Tibial artery (tissue), 4 donors: ENCODE results near the gene TUBGCP2.

Experiments
- DNase-seq, 2 donors: peaks; one replicate each; pipeline ENCODE4 v3.0.0-alpha.2; 2019
- H3K27ac ChIP-seq, 2 donors: fragments of 200-600 bp; sonication (generic) in 1 of 2; 1 replicate in 1 of 2; 2 replicates in 1 of 2; pipeline ENCODE4 v1.5.1; 2018 to 2019; ENCODE audit warnings: mild to moderate bottlenecking in 1 of 2
- H3K27me3 ChIP-seq, 2 donors: fragments of 200-600 bp; sonication (generic) in 1 of 2; one replicate each; pipeline versions ENCODE4 v1.5.1 to v1.6.0; 2016 to 2019
- H3K36me3 ChIP-seq, 3 donors: fragments of 200-600 bp; sonication (generic) in 2 of 3; one replicate each; pipeline ENCODE4 v1.5.1; 2016 to 2019; ENCODE audit warnings: mild to moderate bottlenecking in 2 of 3
- H3K4me1 ChIP-seq, 4 donors: fragments of 200-600 bp; sonication (generic) in 2 of 4; 1 replicate in 3 of 4; 2 replicates in 1 of 4; pipeline ENCODE4 v1.5.1; 2016 to 2019
- H3K4me3 ChIP-seq, 2 donors: fragments of 200-600 bp; sonication (generic) in 1 of 2; 1 replicate in 1 of 2; 2 replicates in 1 of 2; pipeline ENCODE4 v1.5.1; 2018 to 2019; ENCODE audit warnings: mild to moderate bottlenecking in 2 of 2
- H3K9me3 ChIP-seq, 3 donors: fragments of 200-600 bp; sonication (generic) in 1 of 3; one replicate each; pipeline ENCODE4 v1.5.1; 2016 to 2019
- CTCF ChIP-seq, 2 experiments: fragments of 200-600 bp in 1 of 2; fragments of 450-650 bp in 1 of 2; IDR thresholded peaks; one replicate each; pipeline ENCODE4 v1.5.1; 2017 to 2019; ENCODE audit warnings: antibody characterized with exemption in 2 of 2, mild to moderate bottlenecking in 1 of 2, moderate library complexity in 1 of 2
- intact Hi-C: fragments of 100-400 bp; cut with DNase I; formaldehyde crosslinking; loops from one replicate; pipeline ENCODE4 v1.15.0; 2023; ENCODE audit warnings: low total_unique reads

Gene TUBGCP2

GRCh38 chr10:133255323-133255722 is 53.3 kb downstream of the TUBGCP2 start:
- Histone ChIP-seq H3K4me3 (no peak overlapping the region), H3K27ac (no peak overlapping the region), H3K27me3 (peaks cover 0 to 36% of the 10 kb centered on the region in 2 donors), H3K36me3 (no peaks in the 10 kb centered on the region), H3K4me1 (peaks cover 0 to 33% (median 24%) of the 10 kb centered on the region in 4 donors), H3K9me3 (no peaks in the 10 kb centered on the region)
- intact Hi-C loops: no loop called here
- no peak for TF ChIP-seq CTCF (IDR thresholded peaks at IDR 0.05)
- DNase-seq: no peak

GRCh38 chr10:133254421-133255120 is 54.1 kb downstream of the TUBGCP2 start:
- no peak for TF ChIP-seq CTCF (IDR thresholded peaks at IDR 0.05)
- Histone ChIP-seq H3K27ac (no peak overlapping the region), H3K4me3 (no peak overlapping the region), H3K36me3 (no peaks in the 10 kb centered on the region), H3K4me1 (peaks cover 0 to 26% (median 19%) of the 10 kb centered on the region in 4 donors), H3K27me3 (peaks cover 0 to 44% of the 10 kb centered on the region in 2 donors), H3K9me3 (no peaks in the 10 kb centered on the region)
- intact Hi-C loops: no loop called here
- no peak for DNase-seq

GRCh38 chr10:133253361-133253955 is 55.2 kb downstream of the TUBGCP2 start:
- DNase-seq: no peak
- Histone ChIP-seq H3K4me3 (no peak overlapping the region), H3K9me3 (no peaks in the 10 kb centered on the region), H3K4me1 (peaks cover 0 to 15% (median 10%) of the 10 kb centered on the region in 4 donors), H3K27ac (no peak overlapping the region), H3K36me3 (no peaks in the 10 kb centered on the region), H3K27me3 (peaks cover 0 to 55% of the 10 kb centered on the region in 2 donors)
- intact Hi-C loops: no loop called here
- no peak for TF ChIP-seq CTCF (IDR thresholded peaks at IDR 0.05)

GRCh38 chr10:133252223-133252552 is 56.5 kb downstream of the TUBGCP2 start:
- H3K27ac ChIP-seq: no peak overlapping the region
- intact Hi-C loops: no loop called here
- H3K36me3 ChIP-seq: no peaks in the 10 kb centered on the region
- TF ChIP-seq CTCF (IDR thresholded peaks at IDR 0.05): no peak
- peaks cover 0 to 2% (median under 1%) of the 10 kb centered on the region in 4 donors for H3K4me1 ChIP-seq
- H3K9me3 ChIP-seq: no peaks in the 10 kb centered on the region
- no peak for DNase-seq
- peaks cover 0 to 68% of the 10 kb centered on the region in 2 donors for H3K27me3 ChIP-seq
- no peak overlapping the region for H3K4me3 ChIP-seq

GRCh38 chr10:133251388-133252222 is 57.1 kb downstream of the TUBGCP2 start:
- Histone ChIP-seq H3K4me3 (no peak overlapping the region), H3K4me1 (no peaks in the 10 kb centered on the region), H3K27me3 (peaks cover 0 to 73% of the 10 kb centered on the region in 2 donors), H3K36me3 (no peaks in the 10 kb centered on the region), H3K9me3 (no peaks in the 10 kb centered on the region), H3K27ac (no peak overlapping the region)
- no peak for TF ChIP-seq CTCF (IDR thresholded peaks at IDR 0.05)
- DNase-seq: no peak
- intact Hi-C loops: no loop called here
